ENCODE data around the gene USP32. TPM values are rescaled to one million over a fixed set of nuclear protein-coding genes. Genes with fewer than 3 reads are reported as not detected.

The USP32 gene
- total and polyA plus RNA-seq, 2 donors (not counting 1 experiment from before 2014, with no cell fraction given), result 7.7 to 48.8 TPM

DNA sequence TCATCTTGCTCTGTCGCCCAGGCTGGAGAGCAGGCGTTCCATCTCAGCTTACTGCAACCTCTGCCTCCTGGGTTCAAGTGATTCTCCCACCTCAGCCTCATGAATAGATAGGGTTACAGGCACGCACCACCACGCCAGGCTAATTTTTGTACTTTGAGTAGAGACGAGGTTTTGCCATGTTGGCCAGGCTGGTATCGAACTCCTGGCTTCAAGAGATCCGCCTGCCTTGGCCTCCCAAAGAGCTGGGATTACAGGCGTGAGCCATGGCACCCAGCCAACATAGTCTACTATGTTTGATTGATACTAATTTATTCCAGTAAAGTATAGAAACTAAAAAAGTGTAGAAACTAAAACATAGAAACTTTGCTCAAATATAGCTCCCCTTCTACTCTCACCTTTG, 147.3 kb downstream of the USP32 start:
- Histone ChIP-seq H4K20me1 (ENCODE audit: control insufficient read depth, insufficient read depth, low read length, poor library complexity, severe bottlenecking) (no peaks in the 10 kb centered on the region), H3K79me2 (ENCODE audit: control insufficient read depth, insufficient read depth, low read length) (no peaks in the 10 kb centered on the region), H3K4me3 (ENCODE audit: control extremely low read depth in 1 of 5, extremely low read depth in 1 of 5, insufficient read depth in 1 of 5, low read depth in 2 of 5, low read length in 4 of 5) (no peak overlapping the region), H2AFZ (ENCODE audit: insufficient read depth, low read depth, low read length, poor library complexity, severe bottlenecking) (no peak overlapping the region), H3K9ac (ENCODE audit: low read length) (no peak overlapping the region), H3K27me3 (replicated peaks in 1 of 4; ENCODE audit: control extremely low read depth in 1 of 4, control insufficient read depth in 3 of 4, insufficient read depth in 4 of 4, low read length in 3 of 4) (no peaks in the 10 kb centered on the region), H3K4me1 (ENCODE audit: control insufficient read depth in 2 of 2, insufficient read depth in 2 of 2, low read length in 2 of 2) (no peaks in the 10 kb centered on the region), H3K9me3 (ENCODE audit: control extremely low read depth in 1 of 3, control insufficient read depth in 2 of 3, insufficient read depth in 1 of 3, low read length in 2 of 3) (peaks cover 0 to 3% (median 2%) of the 10 kb centered on the region in 3 donors), H3K4me2 (replicated peaks; ENCODE audit: low read depth, low read length, poor library complexity, severe bottlenecking) (no peak overlapping the region), H3K27ac (ENCODE audit: low read length in 2 of 2) (no peak overlapping the region), H3K36me3 (replicated peaks in 1 of 2; ENCODE audit: control extremely low read depth in 1 of 2, control insufficient read depth in 1 of 2, extremely low read depth in 1 of 2, insufficient read depth in 2 of 2, low read length in 1 of 2) (peaks cover 1 to 11% of the 10 kb centered on the region in 2 experiments)
- Mint-ChIP-seq H3K27ac (no peak overlapping the region), H3K4me3 (no peak overlapping the region), H3K9me3 (ENCODE audit: insufficient read depth) (no peaks in the 10 kb centered on the region), H3K27me3 (no peaks in the 10 kb centered on the region), H3K4me1 (no peaks in the 10 kb centered on the region)
- TF ChIP-seq, protein P1, sequence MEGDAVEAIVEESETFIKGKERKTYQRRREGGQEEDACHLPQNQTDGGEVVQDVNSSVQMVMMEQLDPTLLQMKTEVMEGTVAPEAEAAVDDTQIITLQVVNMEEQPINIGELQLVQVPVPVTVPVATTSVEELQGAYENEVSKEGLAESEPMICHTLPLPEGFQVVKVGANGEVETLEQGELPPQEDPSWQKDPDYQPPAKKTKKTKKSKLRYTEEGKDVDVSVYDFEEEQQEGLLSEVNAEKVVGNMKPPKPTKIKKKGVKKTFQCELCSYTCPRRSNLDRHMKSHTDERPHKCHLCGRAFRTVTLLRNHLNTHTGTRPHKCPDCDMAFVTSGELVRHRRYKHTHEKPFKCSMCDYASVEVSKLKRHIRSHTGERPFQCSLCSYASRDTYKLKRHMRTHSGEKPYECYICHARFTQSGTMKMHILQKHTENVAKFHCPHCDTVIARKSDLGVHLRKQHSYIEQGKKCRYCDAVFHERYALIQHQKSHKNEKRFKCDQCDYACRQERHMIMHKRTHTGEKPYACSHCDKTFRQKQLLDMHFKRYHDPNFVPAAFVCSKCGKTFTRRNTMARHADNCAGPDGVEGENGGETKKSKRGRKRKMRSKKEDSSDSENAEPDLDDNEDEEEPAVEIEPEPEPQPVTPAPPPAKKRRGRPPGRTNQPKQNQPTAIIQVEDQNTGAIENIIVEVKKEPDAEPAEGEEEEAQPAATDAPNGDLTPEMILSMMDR (IDR thresholded peaks at IDR 0.05), result no peak
- no peak for TF ChIP-seq EZH2 (IDR thresholded peaks at IDR 0.05; ENCODE audit: borderline replicate concordance, insufficient read depth, low read depth, low read length, poor library complexity, severe bottlenecking)
- ChIA-PET CTCF (interaction anchor here (2.0 kb wide), 1 partner anchor 13 kb away, joined by 7 read pairs; no protein-coding TSS in a partner anchor), POLR2A (no interaction called here)
- DNase-seq (no peak), ATAC-seq (ENCODE audit: low read depth) (no peak)
- WGBS (ENCODE audit: insufficient coverage), result 100% methylated on average over 4 of the region's 8 CpGs
- intact Hi-C loops (cut with micrococcal nuclease), result no loop called here

DNA sequence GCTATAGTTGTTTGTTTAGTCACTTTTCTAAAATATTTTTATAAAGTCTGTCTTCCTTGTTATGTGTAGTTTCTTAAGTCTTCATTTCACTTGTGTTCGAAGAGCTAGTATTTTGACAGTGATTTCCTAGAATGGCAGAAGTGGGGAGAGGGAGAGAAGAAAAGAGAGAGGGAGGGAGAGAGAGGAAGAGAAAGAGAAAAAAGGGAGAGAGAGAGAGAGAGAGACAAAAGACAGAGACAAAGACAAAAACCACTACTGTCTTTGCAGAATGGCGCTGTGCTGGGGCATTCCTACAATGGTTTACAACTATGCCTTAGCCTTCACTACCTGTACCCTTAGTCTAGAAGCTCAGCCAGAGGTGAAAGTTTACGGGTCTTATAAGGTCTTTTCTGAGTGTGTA, 151.6 kb downstream of the USP32 start:
- H3K9ac ChIP-seq (ENCODE audit: low read length), result no peak overlapping the region

More for the DNA sequence above, 151.6 kb downstream of the USP32 start:
- 100% methylated on average over 1 of the region's 3 CpGs for WGBS (ENCODE audit: insufficient coverage)
- no peaks in the 10 kb centered on the region for H3K79me2 ChIP-seq (ENCODE audit: control insufficient read depth, insufficient read depth, low read length)
- Mint-ChIP-seq H3K27me3 (no peaks in the 10 kb centered on the region), H3K4me1 (no peaks in the 10 kb centered on the region), H3K9me3 (ENCODE audit: insufficient read depth) (no peaks in the 10 kb centered on the region), H3K27ac (no peak overlapping the region), H3K4me3 (no peak overlapping the region)
- no peak overlapping the region for H3K4me2 ChIP-seq (replicated peaks; ENCODE audit: low read depth, low read length, poor library complexity, severe bottlenecking)
- no peak for ATAC-seq (ENCODE audit: low read depth)
- no peaks in the 10 kb centered on the region for H4K20me1 ChIP-seq (ENCODE audit: control insufficient read depth, insufficient read depth, low read length, poor library complexity, severe bottlenecking)
- ChIA-PET CTCF (interaction anchor here (2.3 kb wide), 1 partner anchor 10 kb away, joined by 7 read pairs; no protein-coding TSS in a partner anchor), POLR2A (no interaction called here)
- no peak overlapping the region for H2AFZ ChIP-seq (ENCODE audit: insufficient read depth, low read depth, low read length, poor library complexity, severe bottlenecking)
- H3K9me3 ChIP-seq (ENCODE audit: control extremely low read depth in 1 of 3, control insufficient read depth in 2 of 3, insufficient read depth in 1 of 3, low read length in 2 of 3), result peaks cover 0 to 5% (median 2%) of the 10 kb centered on the region in 3 donors
- H3K4me1 ChIP-seq (ENCODE audit: control insufficient read depth in 2 of 2, insufficient read depth in 2 of 2, low read length in 2 of 2), result no peaks in the 10 kb centered on the region
- H3K27me3 ChIP-seq (replicated peaks in 1 of 4; ENCODE audit: control extremely low read depth in 1 of 4, control insufficient read depth in 3 of 4, insufficient read depth in 4 of 4, low read length in 3 of 4), result no peaks in the 10 kb centered on the region
- intact Hi-C loops (cut with micrococcal nuclease), result no loop called here
- H3K4me3 ChIP-seq (ENCODE audit: control extremely low read depth in 1 of 5, extremely low read depth in 1 of 5, insufficient read depth in 1 of 5, low read depth in 2 of 5, low read length in 4 of 5), result no peak overlapping the region
- H3K27ac ChIP-seq (ENCODE audit: low read length in 2 of 2), result no peak overlapping the region
- H3K36me3 ChIP-seq (replicated peaks in 1 of 2; ENCODE audit: control extremely low read depth in 1 of 2, control insufficient read depth in 1 of 2, extremely low read depth in 1 of 2, insufficient read depth in 2 of 2, low read length in 1 of 2), result peaks cover 3 to 9% of the 10 kb centered on the region in 2 experiments
- no peak for DNase-seq
- no peak for TF ChIP-seq EZH2 (IDR thresholded peaks at IDR 0.05; ENCODE audit: borderline replicate concordance, insufficient read depth, low read depth, low read length, poor library complexity, severe bottlenecking)
- TF ChIP-seq, protein P1 (IDR thresholded peaks at IDR 0.05), result no peak

All from B cell (primary cell).